GM19043 (cell line): ENCODE data around the gene CHST1.
A peak's percentile ranks its signal among the peaks of the same experiment; 100 is the strongest.

Experiments used
- ATAC-seq: cut with Tn5 transposase; IDR thresholded peaks from one replicate; pipeline ENCODE4 v1.9.1; 2021; ENCODE audit warnings: low read depth; ENCODE audit not compliant: unreplicated experiment

The CHST1 gene, protein sequence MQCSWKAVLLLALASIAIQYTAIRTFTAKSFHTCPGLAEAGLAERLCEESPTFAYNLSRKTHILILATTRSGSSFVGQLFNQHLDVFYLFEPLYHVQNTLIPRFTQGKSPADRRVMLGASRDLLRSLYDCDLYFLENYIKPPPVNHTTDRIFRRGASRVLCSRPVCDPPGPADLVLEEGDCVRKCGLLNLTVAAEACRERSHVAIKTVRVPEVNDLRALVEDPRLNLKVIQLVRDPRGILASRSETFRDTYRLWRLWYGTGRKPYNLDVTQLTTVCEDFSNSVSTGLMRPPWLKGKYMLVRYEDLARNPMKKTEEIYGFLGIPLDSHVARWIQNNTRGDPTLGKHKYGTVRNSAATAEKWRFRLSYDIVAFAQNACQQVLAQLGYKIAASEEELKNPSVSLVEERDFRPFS

GRCh38 chr11:45665206-45665932, at the start of gene CHST1:
TSS of gene CHST1 (minus strand) at chr11:45665622. CDS start at chr11:45650923, 14,699 bp downstream.
- ATAC-seq: no peak

DNA sequence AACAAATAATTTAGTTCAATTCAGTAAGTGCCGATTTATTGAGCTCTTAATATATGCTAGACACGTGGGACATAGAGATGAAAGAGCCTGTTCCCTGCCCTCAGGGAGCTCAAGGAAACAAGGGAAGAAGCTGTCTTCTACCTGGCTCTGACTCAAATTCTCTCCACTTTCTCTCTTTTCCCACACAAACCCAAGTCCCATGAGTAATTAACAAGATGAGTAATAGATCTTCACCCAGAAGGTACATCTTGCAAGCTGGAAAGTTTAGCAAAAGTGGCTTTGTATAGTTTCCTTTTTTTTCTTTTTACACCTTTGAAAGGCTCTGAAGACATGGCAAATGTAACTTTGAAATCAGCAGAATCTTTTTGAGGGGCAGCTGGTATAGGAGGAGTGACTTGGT, 48.2 kb upstream of the CHST1 start:
- no peak for ATAC-seq

DNA sequence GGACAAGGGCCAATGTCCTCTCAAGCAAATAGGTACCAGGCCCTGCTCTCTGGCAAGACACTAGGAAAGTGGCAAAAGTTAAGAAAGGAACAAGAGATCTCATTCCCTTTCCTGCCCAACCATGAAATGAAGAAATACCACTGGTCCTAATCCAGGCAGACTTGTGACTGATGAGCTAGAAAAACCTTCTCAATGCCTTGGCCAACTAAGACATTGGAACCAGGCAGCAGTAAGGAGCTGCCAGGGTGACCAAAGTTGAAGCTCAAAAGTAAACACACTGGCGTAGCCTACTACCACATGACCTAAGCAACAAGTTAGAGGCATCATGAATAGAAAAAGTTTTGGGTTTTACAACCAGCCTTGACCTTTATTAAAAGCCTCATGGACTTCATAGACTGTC, 45.1 kb upstream of the CHST1 start:
- ATAC-seq: no peak

- ATAC-seq: no peak
Observed at GRCh38 chr11:45708887-45709663, 43.7 kb upstream of the CHST1 start.

GRCh38 chr11:45704635-45705034, 39.2 kb upstream of the CHST1 start:
- ATAC-seq: no peak

- ATAC-seq: no peak
Observed at GRCh38 chr11:45704133-45704532, 38.7 kb upstream of the CHST1 start.

- no peak for ATAC-seq
Observed at GRCh38 chr11:45702511-45702910, 37.1 kb upstream of the CHST1 start.

DNA sequence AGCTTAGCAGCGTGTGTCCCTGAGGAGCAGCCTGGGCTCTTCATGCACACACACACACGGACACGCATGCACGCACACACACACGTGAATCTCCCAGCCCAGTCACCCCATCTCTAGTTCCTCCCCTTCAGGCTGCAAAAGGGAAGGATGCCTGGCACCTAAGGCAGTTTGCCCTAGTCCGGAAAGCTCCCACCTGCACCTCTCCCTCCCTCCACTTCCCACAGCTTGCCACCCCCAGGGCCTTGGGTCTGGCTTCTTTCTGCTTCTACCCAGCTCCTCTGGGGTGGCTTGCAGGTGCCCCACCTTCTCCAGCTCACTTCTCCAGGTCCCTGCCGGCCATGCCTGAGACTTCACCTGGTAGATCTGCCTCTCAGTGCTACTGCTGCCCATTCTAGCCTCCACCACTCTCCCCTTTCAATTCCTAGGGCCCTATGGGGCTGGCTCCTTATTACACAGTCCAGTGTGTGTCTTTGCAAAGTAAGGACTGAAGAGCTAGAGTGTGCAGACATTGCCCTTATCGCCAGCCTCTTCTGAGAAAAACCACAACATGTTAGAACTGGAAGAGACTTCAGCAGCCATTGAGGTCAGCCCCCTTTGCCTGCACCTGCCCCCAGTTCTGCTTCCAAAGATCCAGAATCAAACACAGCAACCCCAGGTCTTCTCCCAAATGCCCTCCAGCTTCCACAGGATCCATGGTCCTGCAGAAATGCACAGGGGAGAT, 33.5 kb upstream of the CHST1 start:
- ATAC-seq: no peak

- no peak for ATAC-seq
Observed at GRCh38 chr11:45692808-45693453, 27.5 kb upstream of the CHST1 start.

DNA sequence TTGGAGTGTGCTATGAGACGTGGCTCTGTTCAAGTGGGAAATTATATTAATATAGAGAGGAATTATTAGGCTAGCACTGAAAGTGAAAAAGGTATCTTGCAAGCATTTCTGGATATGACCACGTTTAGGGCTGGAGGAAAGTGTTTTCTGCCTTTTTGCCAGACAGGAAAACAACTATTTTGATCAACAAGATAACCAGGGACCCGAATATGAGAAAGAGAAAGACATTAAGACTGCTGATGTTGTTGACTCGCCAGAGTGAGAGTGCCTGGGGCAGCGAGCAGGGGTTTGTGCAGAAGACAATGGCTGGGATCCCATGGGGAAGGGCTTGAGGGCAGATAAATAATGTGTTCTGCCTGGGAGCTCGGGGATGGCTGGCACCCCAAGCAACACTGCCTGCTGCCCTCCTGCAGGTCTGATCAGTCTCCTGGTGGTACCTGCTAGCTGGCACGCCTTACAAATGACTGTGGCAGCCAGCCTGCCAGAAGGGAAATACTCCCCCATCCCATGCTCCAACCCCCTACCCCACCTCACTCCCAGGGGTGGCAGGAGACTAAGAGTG, 23.1 kb upstream of the CHST1 start:
- no peak for ATAC-seq

GRCh38 chr11:45687836-45688235, 22.4 kb upstream of the CHST1 start:
- no peak for ATAC-seq

GRCh38 chr11:45685964-45686537, 20.6 kb upstream of the CHST1 start:
- ATAC-seq: no peak

DNA sequence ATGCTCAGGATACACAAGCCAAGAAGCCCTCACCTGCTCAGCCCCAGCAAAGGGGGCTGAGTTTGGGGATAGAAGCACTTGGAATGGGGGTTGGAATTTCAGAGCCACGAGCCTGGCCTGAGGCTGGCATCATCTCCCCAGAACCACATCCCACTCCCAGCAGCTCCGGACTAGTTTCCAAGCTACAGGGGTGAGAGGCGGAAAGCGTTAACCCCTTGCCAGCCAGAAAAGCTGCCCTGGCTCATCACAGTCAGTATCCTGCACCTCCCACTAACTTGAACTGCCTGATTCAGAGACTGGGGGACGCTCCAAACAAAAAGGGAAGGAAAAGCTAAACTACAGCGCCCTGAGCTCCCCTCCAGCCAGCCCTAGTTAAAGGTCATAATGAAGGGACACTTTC, 19.0 kb upstream of the CHST1 start:
- ATAC-seq: no peak

- no peak for ATAC-seq
Observed at GRCh38 chr11:45683271-45684058, 18.0 kb upstream of the CHST1 start.

DNA sequence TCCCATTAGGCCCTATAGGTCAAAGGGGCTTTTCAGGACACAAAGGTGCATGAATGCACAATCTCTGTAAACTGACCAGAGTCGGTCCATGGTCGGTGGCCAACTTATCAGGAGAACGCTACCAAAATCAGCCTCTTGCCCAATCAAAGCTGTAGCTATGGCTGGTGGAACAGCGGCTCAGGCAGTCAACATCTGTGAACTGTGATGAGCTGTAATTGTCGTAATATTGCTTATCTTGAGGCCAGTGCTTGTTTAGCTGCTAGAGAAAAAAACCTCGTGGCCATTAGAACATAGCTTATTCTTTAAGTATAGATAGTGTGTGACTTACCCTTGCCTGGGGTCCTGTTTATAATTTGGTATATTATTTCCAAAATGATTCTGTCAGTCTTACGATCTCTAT, 14.4 kb upstream of the CHST1 start:
- ATAC-seq: no peak

DNA sequence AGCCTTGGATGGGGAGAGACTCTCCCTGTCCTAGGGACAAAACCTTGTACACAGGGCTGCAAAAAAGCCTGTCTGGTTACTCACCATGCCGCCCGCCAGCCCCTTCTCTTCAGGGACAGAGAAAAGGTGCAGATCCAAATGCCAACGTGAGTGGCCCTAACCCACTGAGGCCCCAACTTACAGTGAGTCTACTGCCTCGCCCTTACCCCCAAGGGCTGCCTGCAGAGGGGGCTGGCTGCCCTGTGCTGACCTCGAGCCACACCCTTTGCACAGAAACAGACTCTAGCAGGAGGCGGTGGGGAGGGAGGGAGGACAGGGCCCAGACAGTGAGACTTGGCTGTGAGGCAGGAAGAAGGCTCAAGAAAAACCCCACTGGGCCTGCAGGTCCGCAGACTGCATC, 13.6 kb upstream of the CHST1 start:
- no peak for ATAC-seq

DNA sequence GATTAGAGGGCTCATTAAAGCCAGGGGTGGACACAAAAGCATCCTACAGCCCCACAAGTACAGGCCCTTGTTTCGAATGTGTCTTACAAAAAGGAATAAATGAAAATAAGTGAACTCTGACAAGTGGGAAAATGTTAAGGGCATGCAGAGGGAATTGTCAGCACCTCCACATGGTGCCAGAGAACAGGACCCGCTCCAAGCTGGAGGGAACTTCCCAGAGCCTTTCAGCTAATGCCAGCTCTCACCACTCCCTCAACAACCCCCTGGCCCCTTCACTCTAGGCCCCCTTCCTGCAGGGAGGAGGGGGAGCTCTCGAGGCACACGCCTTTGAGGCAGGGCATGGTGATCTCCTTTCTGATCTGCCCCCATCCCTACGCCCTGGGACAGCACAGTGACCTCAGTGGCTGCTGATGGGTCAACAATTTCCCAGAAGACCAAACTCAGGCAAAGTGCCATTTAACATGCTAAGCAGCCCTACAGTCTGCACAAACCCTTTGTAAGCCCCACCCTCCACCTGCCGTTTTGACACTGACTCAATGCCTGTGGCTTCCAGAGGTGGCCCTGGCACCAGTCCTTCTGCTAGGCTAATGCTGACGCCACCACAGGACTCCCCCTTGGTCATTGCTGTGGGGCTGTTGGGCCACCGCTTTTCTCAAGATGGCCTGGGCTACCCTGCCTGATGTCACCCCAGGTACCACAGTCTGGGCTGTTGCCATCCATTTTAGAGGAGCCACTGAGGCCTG, 12.5 kb upstream of the CHST1 start:
- no peak for ATAC-seq

GRCh38 chr11:45676522-45677095, 11.2 kb upstream of the CHST1 start:
- ATAC-seq: peak; percentile 90
